HepG2 (cell line): ENCODE data around the gene A1CF.

Source experiments
- CTCF ChIP-seq: sonication (generic); formaldehyde crosslinking; IDR thresholded peaks from 2 replicates; pipeline ENCODE4 v1.5.0; 2020; ENCODE audit warnings: mild to moderate bottlenecking, missing genetic modification reagents, moderate library complexity
- ELF4 ChIP-seq: sonication (generic); formaldehyde crosslinking; IDR thresholded peaks from 2 replicates; pipeline ENCODE4 v1.5.0; 2020; ENCODE audit warnings: missing genetic modification reagents, mild to moderate bottlenecking, moderate library complexity, borderline replicate concordance
- FOXC1 ChIP-seq: sonication (generic); formaldehyde crosslinking; IDR thresholded peaks from 2 replicates; pipeline ENCODE4 v1.8.0; 2022; ENCODE audit warnings: mild to moderate bottlenecking, missing genetic modification reagents, borderline replicate concordance
- HNRNPUL1 ChIP-seq: fragments of 200-400 bp; formaldehyde crosslinking; IDR thresholded peaks from 2 replicates; pipeline ENCODE4 v1.6.1; 2017; ENCODE audit warnings: low read depth, mild to moderate bottlenecking, low read length, moderate library complexity
- MAZ ChIP-seq, 2 experiments: sonication (generic) in 1 of 2; formaldehyde crosslinking in 1 of 2; IDR thresholded peaks; 2 replicates each; pipeline versions ENCODE4 v1.5.0 to v1.6.1; 2012 to 2020; ENCODE audit warnings: low read depth in 2 of 2, mild to moderate bottlenecking in 2 of 2, borderline replicate concordance in 1 of 2, improper control_type of control experiment in 1 of 2, low read length in 1 of 2, missing genetic modification reagents in 1 of 2, moderate library complexity in 1 of 2
- NFRKB ChIP-seq: fragments of 450-650 bp; IDR thresholded peaks from 2 replicates; pipeline ENCODE4 v1.6.1; 2017
- NR2C2 ChIP-seq: sonication (generic); formaldehyde crosslinking; IDR thresholded peaks from 2 replicates; pipeline ENCODE4 v1.4.0; 2020; ENCODE audit warnings: missing genetic modification reagents, mild to moderate bottlenecking, moderate library complexity, borderline replicate concordance
- SMARCC2 ChIP-seq: fragments of 450-650 bp; IDR thresholded peaks from 2 replicates; pipeline ENCODE4 v1.6.1; 2017; ENCODE audit warnings: antibody characterized with exemption, mild to moderate bottlenecking
- TBL1XR1 ChIP-seq: fragments of 150-350 bp; IDR thresholded peaks from 2 replicates; pipeline ENCODE4 v1.6.1; 2014; ENCODE audit warnings: borderline replicate concordance, low read length; ENCODE audit not compliant: partially characterized antibody
- ZNF24 ChIP-seq: fragments of 450-650 bp; IDR thresholded peaks from 2 replicates; pipeline ENCODE4 v1.6.1; 2017; ENCODE audit warnings: antibody characterized with exemption, mild to moderate bottlenecking
- ZNF3 ChIP-seq: IDR thresholded peaks from 2 replicates; pipeline ENCODE4 v1.7.0; 2017; ENCODE audit warnings: inconsistent platforms
- TF ChIP-seq, protein P1 (sequence below), 2 experiments: sonication (generic) in 1 of 2; formaldehyde crosslinking in 1 of 2; IDR thresholded peaks; 2 replicates each; pipeline versions ENCODE4 v1.5.1 to v1.6.1; 2011 to 2020; ENCODE audit warnings: borderline replicate concordance in 1 of 2, low read depth in 1 of 2, low read length in 1 of 2, mild to moderate bottlenecking in 1 of 2, missing genetic modification reagents in 1 of 2, moderate library complexity in 1 of 2

DNA sequence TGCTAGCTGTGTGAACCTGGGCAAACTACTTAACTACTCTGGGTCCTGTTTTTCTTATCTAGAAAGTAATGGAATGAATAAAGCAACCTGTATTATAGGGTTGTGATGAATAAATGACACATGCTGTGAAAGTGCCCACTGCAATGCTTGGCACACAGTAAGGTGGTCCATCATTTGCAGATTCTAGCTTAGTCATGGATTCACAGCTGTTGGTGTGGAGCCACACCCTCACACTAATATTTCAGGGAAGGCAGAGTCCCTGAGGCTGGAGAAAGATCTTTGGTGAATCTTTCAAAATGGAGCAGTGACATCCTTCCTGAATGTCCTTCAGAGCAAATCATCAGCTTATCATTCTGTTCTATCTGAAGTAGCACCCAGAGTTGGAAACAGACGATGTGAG, 60.6 kb downstream of the A1CF start:
- TF ChIP-seq CTCF (CRISPR knock-in tag) = no peak
- no peak for TF ChIP-seq NFRKB
- TF ChIP-seq SMARCC2 = no peak
- TF ChIP-seq ZNF3 (CRISPR knock-in tag) = no peak
- TF ChIP-seq FOXC1 (CRISPR knock-in tag) = no peak
- TF ChIP-seq, protein P1, sequence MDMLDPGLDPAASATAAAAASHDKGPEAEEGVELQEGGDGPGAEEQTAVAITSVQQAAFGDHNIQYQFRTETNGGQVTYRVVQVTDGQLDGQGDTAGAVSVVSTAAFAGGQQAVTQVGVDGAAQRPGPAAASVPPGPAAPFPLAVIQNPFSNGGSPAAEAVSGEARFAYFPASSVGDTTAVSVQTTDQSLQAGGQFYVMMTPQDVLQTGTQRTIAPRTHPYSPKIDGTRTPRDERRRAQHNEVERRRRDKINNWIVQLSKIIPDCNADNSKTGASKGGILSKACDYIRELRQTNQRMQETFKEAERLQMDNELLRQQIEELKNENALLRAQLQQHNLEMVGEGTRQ (IDR thresholded peaks at IDR 0.05; ENCODE audit: low read depth, low read length) = no peak
- TF ChIP-seq, protein P1 (CRISPR knock-in tag; IDR thresholded peaks at IDR 0.05; ENCODE audit: borderline replicate concordance) = no peak
- no peak for TF ChIP-seq HNRNPUL1
- no peak for TF ChIP-seq ZNF24
- TF ChIP-seq NR2C2 = no peak
- no peak for TF ChIP-seq MAZ (IDR thresholded peaks at IDR 0.05; ENCODE audit: borderline replicate concordance, low read depth, low read length)
- no peak for TF ChIP-seq MAZ (CRISPR knock-in tag; IDR thresholded peaks at IDR 0.05; ENCODE audit: low read depth)
- no peak for TF ChIP-seq TBL1XR1
- no peak for TF ChIP-seq ELF4 (CRISPR knock-in tag)
